Nephron progenitor cell (in vitro differentiated cells): ENCODE data around the gene KRT24.
A peak's percentile ranks its signal among the peaks of the same experiment; 100 is the strongest.

ENCODE experiments used
- DNase-seq: peaks from one replicate; pipeline ENCODE4 v3.0.0; 2021
- H3K27ac Mint-ChIP-seq: 2 replicates; pipeline ENCODE4 v1.8.0; 2021; ENCODE audit warnings: mild to moderate bottlenecking, moderate library complexity, mixed read lengths
- H3K27me3 Mint-ChIP-seq: 2 replicates; pipeline ENCODE4 v1.8.0; 2021; ENCODE audit warnings: mild to moderate bottlenecking, low read depth, mixed read lengths; ENCODE audit not compliant: poor library complexity
- H3K36me3 Mint-ChIP-seq: 2 replicates; pipeline ENCODE4 v1.8.0; 2021; ENCODE audit warnings: low read depth, mixed read lengths
- H3K4me1 Mint-ChIP-seq: 2 replicates; pipeline ENCODE4 v1.8.0; 2021; ENCODE audit warnings: mixed read lengths
- H3K4me3 Mint-ChIP-seq: 2 replicates; pipeline ENCODE4 v1.8.0; 2021; ENCODE audit warnings: mild to moderate bottlenecking, moderate library complexity, mixed read lengths
- H3K9me3 Mint-ChIP-seq: 2 replicates; pipeline ENCODE4 v1.8.0; 2021; ENCODE audit warnings: mild to moderate bottlenecking, moderate library complexity, mixed read lengths
- TF ChIP-seq, protein P1 (sequence below): fragments of 200-600 bp; sonication (generic); IDR thresholded peaks from 2 replicates; pipeline ENCODE4 v1.5.0; 2021; ENCODE audit warnings: antibody characterized with exemption

Gene KRT24

GRCh38 chr17:40659911-40660310 is 43.6 kb downstream of the KRT24 start:
- DNase-seq: no peak
- no peak overlapping the region for H3K27ac Mint-ChIP-seq
- no peak overlapping the region for H3K4me3 Mint-ChIP-seq
- H3K9me3 Mint-ChIP-seq: no peaks in the 10 kb centered on the region
- TF ChIP-seq, protein P1, sequence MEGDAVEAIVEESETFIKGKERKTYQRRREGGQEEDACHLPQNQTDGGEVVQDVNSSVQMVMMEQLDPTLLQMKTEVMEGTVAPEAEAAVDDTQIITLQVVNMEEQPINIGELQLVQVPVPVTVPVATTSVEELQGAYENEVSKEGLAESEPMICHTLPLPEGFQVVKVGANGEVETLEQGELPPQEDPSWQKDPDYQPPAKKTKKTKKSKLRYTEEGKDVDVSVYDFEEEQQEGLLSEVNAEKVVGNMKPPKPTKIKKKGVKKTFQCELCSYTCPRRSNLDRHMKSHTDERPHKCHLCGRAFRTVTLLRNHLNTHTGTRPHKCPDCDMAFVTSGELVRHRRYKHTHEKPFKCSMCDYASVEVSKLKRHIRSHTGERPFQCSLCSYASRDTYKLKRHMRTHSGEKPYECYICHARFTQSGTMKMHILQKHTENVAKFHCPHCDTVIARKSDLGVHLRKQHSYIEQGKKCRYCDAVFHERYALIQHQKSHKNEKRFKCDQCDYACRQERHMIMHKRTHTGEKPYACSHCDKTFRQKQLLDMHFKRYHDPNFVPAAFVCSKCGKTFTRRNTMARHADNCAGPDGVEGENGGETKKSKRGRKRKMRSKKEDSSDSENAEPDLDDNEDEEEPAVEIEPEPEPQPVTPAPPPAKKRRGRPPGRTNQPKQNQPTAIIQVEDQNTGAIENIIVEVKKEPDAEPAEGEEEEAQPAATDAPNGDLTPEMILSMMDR: no peak
- H3K36me3 Mint-ChIP-seq: no peaks in the 10 kb centered on the region
- peaks cover 14% of the 10 kb centered on the region for H3K27me3 Mint-ChIP-seq
- peaks cover 4% of the 10 kb centered on the region for H3K4me1 Mint-ChIP-seq

- TF ChIP-seq, protein P1: no peak
- Mint-ChIP-seq H3K9me3 (no peaks in the 10 kb centered on the region), H3K4me3 (no peak overlapping the region), H3K27me3 (peaks cover 11% of the 10 kb centered on the region), H3K4me1 (no peaks in the 10 kb centered on the region), H3K36me3 (no peaks in the 10 kb centered on the region), H3K27ac (no peak overlapping the region)
- no peak for DNase-seq
Measured at GRCh38 chr17:40658396-40658795, 45.2 kb downstream of the KRT24 start.

- Mint-ChIP-seq H3K27me3 (no peaks in the 10 kb centered on the region), H3K4me3 (no peak overlapping the region), H3K4me1 (peaks cover 13% of the 10 kb centered on the region), H3K9me3 (no peaks in the 10 kb centered on the region), H3K36me3 (no peaks in the 10 kb centered on the region), H3K27ac (no peak overlapping the region)
- no peak for DNase-seq
- TF ChIP-seq, protein P1: no peak
Measured at GRCh38 chr17:40651939-40652338, 51.6 kb downstream of the KRT24 start.

DNA sequence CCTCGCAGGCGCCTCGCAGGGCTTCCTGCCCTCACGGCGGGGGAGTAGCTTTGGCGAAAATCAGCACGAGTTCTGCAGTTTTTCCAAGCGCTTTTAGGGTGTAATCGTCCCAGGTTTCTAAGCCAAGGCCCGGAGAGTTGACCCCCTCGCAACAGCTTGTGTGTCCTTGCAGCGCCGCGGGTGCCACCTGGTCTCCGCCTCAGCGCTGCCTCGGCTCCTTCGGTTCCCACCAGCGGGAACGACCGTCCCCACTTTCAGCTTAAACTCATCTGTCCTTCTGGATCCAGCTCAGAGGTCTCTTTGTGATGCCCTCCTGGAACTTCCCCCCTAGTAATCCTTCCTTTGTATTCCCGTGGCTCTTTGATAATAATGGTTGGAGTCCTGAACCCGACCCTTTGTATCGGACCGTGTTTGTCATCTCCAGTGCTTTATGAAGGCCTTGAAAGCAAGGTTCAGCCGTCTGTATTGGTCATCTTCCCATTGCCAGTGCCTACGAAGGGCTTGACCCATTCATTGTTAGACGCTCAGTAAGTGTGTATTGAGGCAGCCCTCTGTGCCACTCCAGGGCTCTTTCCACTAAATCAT is 55.1 kb downstream of the KRT24 start:
- H3K4me3 Mint-ChIP-seq: peak overlapping the region; percentile 92
- DNase-seq: no peak
- peak overlapping the region; percentile 100 for H3K27ac Mint-ChIP-seq
- H3K4me1 Mint-ChIP-seq: peaks cover 48% of the 10 kb centered on the region
- H3K36me3 Mint-ChIP-seq: peaks cover 20% of the 10 kb centered on the region
- H3K27me3 Mint-ChIP-seq: no peaks in the 10 kb centered on the region
- TF ChIP-seq, protein P1: no peak
- no peaks in the 10 kb centered on the region for H3K9me3 Mint-ChIP-seq
